ENCODE results near the gene PIK3CB. TPM values are rescaled to one million over a fixed set of nuclear protein-coding genes. Genes with fewer than 3 reads are reported as not detected.

Gene PIK3CB
- polyA plus RNA-seq, result 11.4 and 11.5 TPM in 2 replicates
- polyA minus RNA-seq, result 30.9 and 39.1 TPM in 2 replicates

DNA sequence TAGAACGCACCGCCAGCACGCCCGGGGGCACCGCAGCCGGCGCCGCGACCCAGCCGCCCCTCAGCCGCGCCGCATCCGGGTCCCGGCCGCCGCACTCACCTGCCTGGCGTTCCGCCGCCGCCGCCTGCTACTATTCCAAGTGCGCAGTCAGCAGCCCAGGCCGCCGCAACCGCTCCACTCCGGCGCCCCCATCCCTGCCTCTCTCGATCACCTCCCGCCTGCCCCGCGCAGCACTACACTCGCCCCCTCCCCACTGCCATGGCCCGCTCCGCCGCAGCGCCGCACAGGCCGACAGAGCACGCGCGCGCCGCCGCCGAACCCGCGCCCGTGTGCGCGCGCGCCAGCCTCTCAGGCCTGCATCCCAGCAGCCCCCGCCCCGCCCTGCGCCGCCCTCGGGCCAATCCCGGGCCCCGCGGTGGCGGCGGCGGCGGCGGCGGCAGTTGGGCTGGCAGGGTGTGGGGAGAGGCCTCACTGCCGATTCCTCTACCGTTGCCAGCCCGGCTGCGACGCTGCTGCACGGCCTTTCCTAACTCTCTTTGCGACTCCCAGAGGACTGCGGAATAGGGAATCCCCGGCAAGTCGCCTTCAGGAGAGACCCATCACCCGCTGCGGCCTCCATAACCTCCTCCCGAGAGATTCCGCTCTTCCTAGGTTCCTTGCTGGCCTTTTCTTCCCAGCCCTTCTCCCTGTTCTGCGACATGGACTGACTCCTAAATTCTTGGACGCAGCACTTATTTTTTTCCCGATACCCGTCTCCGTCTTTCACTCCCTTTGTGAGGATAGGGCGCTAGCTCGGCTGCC is at the start of gene PIK3CB:
Gene PIK3CB (minus strand): TSS at position 333 of the 801 bp plus-strand sequence. CDS start 75,585 bp downstream, outside the sequence.
- Histone ChIP-seq H3K4me3 (ENCODE audit: low read length) (peak within 1 kb of the TSS; percentile 99), H3K9ac (ENCODE audit: low read length) (peak within 1 kb of the TSS; percentile 95)

More for the DNA sequence above, at the start of gene PIK3CB:
- H3K4me2 ChIP-seq (ENCODE audit: low read length), result peak within 1 kb of the TSS; percentile 87
- H3K79me2 ChIP-seq (replicated peaks; ENCODE audit: insufficient read depth, low read length), result peaks cover 6% of the 10 kb centered on the region
- peak within 1 kb of the TSS; percentile 96 for H3K27ac ChIP-seq (ENCODE audit: low read length)
- H3K27me3 ChIP-seq (ENCODE audit: insufficient read depth, low read depth, low read length), result no peaks in the 10 kb centered on the region
- peaks cover 4% of the 10 kb centered on the region for H3F3A ChIP-seq (ENCODE audit: insufficient read depth, low read length, poor library complexity, severe bottlenecking)
- no peaks in the 10 kb centered on the region for H3K9me3 ChIP-seq (ENCODE audit: low read length)
- TF ChIP-seq CTCF (IDR thresholded peaks at IDR 0.05; ENCODE audit: poor library complexity, severe bottlenecking), result peak; percentile 63
- peak; percentile 56 for TF ChIP-seq SMC3 (conservative IDR thresholded peaks at IDR 0.05; ENCODE audit: poor library complexity)
- TF ChIP-seq REST (IDR thresholded peaks at IDR 0.05; ENCODE audit: borderline replicate concordance), result peak; percentile 87
- TF ChIP-seq RAD21 (conservative IDR thresholded peaks at IDR 0.05), result peak; percentile 34
- peak; percentile 77 for TF ChIP-seq MXI1 (conservative IDR thresholded peaks at IDR 0.05; ENCODE audit: poor library complexity, severe bottlenecking)
- no peak for TF ChIP-seq EZH2 (IDR thresholded peaks at IDR 0.05; ENCODE audit: borderline replicate concordance, insufficient read depth, low read length, poor library complexity, severe bottlenecking)
- TF ChIP-seq TAF1 (IDR thresholded peaks at IDR 0.05; ENCODE audit: low read depth), result peak; percentile 86
- peak; percentile 68 for TF ChIP-seq EP300 (conservative IDR thresholded peaks at IDR 0.05; ENCODE audit: poor library complexity, severe bottlenecking)
- peak; percentile 95 for TF ChIP-seq POLR2AphosphoS5 (IDR thresholded peaks at IDR 0.05)
- H2AFZ ChIP-seq (ENCODE audit: low read depth, low read length), result peak within 1 kb of the TSS; percentile 100
- no peaks in the 10 kb centered on the region for H3K36me3 ChIP-seq (ENCODE audit: insufficient read depth, low read length)
- no peaks in the 10 kb centered on the region for H4K20me1 ChIP-seq (ENCODE audit: insufficient read depth)
- no peaks in the 10 kb centered on the region for H3K9me2 ChIP-seq (ENCODE audit: insufficient read depth, low read length)
